Suprapubic skin (tissue), 3 donors: ENCODE results near the gene TMUB1.

Experiments used
- EP300 ChIP-seq: sonication (generic); formaldehyde crosslinking; IDR thresholded peaks from one replicate; pipeline ENCODE4 v1.6.1; 2017; ENCODE audit warnings: antibody characterized with exemption
- POLR2A ChIP-seq, 2 donors: fragments of 450-650 bp; IDR thresholded peaks; one replicate each; pipeline ENCODE4 v1.6.1; 2017; ENCODE audit warnings: antibody characterized with exemption in 2 of 2, mild to moderate bottlenecking in 2 of 2, moderate library complexity in 2 of 2
- TF ChIP-seq, protein P1 (sequence below), 2 donors: fragments of 200-600 bp in 1 of 2; fragments of 450-650 bp in 1 of 2; sonication (generic) in 1 of 2; IDR thresholded peaks; one replicate each; pipeline ENCODE4 v1.5.1; 2016 to 2019; ENCODE audit warnings: antibody characterized with exemption in 2 of 2, mild to moderate bottlenecking in 1 of 2, moderate library complexity in 1 of 2

DNA sequence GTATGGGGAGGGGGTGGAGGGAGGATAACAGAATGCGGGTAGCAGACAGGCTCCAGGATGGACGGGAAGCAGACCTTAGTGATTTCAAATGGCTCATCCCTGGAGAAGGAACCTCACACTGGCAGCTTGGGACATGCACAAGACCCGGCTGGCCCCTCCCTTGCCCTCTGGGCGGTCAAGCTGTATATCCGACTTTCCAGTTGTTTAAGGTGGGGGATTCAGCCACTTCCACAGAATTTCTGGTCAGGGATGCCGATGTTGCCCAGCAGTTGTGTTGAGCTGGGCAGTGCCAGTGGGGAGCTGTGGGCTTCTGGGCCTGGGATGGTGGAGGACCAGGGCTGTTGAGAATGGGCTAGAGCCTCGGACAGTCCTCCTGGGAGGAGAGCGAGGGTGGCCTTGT, 45.4 kb upstream of the TMUB1 start:
- TF ChIP-seq POLR2A (IDR thresholded peaks at IDR 0.05) (no peak), EP300 (no peak)
- TF ChIP-seq, protein P1, sequence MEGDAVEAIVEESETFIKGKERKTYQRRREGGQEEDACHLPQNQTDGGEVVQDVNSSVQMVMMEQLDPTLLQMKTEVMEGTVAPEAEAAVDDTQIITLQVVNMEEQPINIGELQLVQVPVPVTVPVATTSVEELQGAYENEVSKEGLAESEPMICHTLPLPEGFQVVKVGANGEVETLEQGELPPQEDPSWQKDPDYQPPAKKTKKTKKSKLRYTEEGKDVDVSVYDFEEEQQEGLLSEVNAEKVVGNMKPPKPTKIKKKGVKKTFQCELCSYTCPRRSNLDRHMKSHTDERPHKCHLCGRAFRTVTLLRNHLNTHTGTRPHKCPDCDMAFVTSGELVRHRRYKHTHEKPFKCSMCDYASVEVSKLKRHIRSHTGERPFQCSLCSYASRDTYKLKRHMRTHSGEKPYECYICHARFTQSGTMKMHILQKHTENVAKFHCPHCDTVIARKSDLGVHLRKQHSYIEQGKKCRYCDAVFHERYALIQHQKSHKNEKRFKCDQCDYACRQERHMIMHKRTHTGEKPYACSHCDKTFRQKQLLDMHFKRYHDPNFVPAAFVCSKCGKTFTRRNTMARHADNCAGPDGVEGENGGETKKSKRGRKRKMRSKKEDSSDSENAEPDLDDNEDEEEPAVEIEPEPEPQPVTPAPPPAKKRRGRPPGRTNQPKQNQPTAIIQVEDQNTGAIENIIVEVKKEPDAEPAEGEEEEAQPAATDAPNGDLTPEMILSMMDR (IDR thresholded peaks at IDR 0.05): no peak
